Right lobe of liver (tissue), 6 donors: Measurements from ENCODE around the gene ERICH2. TPM values are rescaled to one million over a fixed set of nuclear protein-coding genes. Genes with fewer than 3 reads are reported as not detected.

Experiments used
- ATAC-seq, 4 donors: fragments of 200-7000 bp; cut with Tn5 transposase; one replicate each; pipeline ENCODE4 v1.9.1; 2020; ENCODE audit warnings: mild to moderate bottlenecking in 4 of 4, moderate library complexity in 4 of 4
- DNase-seq, 3 donors: peaks; one replicate each; pipeline ENCODE4 v3.0.0-alpha.2; 2020
- H3K27ac ChIP-seq, 3 donors: fragments of 200-600 bp; one replicate each; pipeline ENCODE4 v1.8.0; 2022
- H3K27me3 ChIP-seq, 2 donors: fragments of 200-600 bp; one replicate each; pipeline ENCODE4 v1.8.0; 2022
- H3K36me3 ChIP-seq, 4 donors: fragments of 200-600 bp; sonication (generic) in 1 of 4; one replicate each; pipeline versions ENCODE4 v1.5.1 to v1.8.0; 2017 to 2022; ENCODE audit warnings: control low read depth in 1 of 4
- H3K4me1 ChIP-seq, 4 donors: fragments of 200-600 bp; sonication (generic) in 1 of 4; one replicate each; pipeline versions ENCODE4 v1.5.1 to v1.8.0; 2017 to 2022; ENCODE audit warnings: control low read depth in 1 of 4
- H3K4me3 ChIP-seq, 3 donors: fragments of 200-600 bp; one replicate each; pipeline ENCODE4 v1.8.0; 2022
- H3K9me3 ChIP-seq, 4 donors: fragments of 200-600 bp; sonication (generic) in 1 of 4; one replicate each; pipeline versions ENCODE4 v1.5.1 to v1.8.0; 2017 to 2022; ENCODE audit warnings: control low read depth in 1 of 4
- CTCF ChIP-seq, 4 donors: fragments of 200-600 bp in 3 of 4; fragments of 450-650 bp in 1 of 4; IDR thresholded peaks; one replicate each; pipeline versions ENCODE4 v1.5.1 to v1.8.0; 2016 to 2022; ENCODE audit warnings: antibody characterized with exemption in 4 of 4, mild to moderate bottlenecking in 2 of 4
- POLR2A ChIP-seq: fragments of 450-650 bp; IDR thresholded peaks from one replicate; pipeline ENCODE4 v1.6.1; 2017; ENCODE audit warnings: antibody characterized with exemption, mild to moderate bottlenecking
- WGBS: methylation state at CpG from one replicate; pipeline ENCODE4 v1.1.6; 2018; ENCODE audit warnings: low coverage, low lambda C conversion rate; ENCODE audit not compliant: insufficient coverage; ENCODE audit errors: missing lambda C conversion rate; 5-methylcytosine and 5-hydroxymethylcytosine counted together
- intact Hi-C, 2 donors: fragments of 100-400 bp; cut with DNase I; formaldehyde crosslinking; loops; one replicate each; pipeline versions ENCODE4 v1.11.2 to v1.14.1; 2022
- total RNA-seq, 6 experiments: library from RNA; depleted of rRNA in 2 of 6; stranded (reverse); fragments of >200 nt in 2 of 6; fragmentation: NEBNext Ultra II Directional in 3 of 6; extraction: Animal tissue kit (Norgen Biotek cat#: 25700) in 3 of 6; gene quantifications; one replicate each; pipeline versions ENCODE4 v1.1.0 to v1.2.4, GENCODE V29; 2016 to 2023
- donor health status: DM: no; HTN: yes; CAD: no.
- donor health status: DM: no; HTN: no; CAD: no.
- donor health status: DM: no; HTN: no; CAD: no.
- donor health status: DM: no; HTN: yes; CAD: no.
- donor health status: DM: no; HTN: yes; CAD: no.

The ERICH2 gene
- total RNA-seq, 6 experiments from 2014 or later: 0.53 to 1.2 (median 1.1) TPM; not detected in 3

DNA sequence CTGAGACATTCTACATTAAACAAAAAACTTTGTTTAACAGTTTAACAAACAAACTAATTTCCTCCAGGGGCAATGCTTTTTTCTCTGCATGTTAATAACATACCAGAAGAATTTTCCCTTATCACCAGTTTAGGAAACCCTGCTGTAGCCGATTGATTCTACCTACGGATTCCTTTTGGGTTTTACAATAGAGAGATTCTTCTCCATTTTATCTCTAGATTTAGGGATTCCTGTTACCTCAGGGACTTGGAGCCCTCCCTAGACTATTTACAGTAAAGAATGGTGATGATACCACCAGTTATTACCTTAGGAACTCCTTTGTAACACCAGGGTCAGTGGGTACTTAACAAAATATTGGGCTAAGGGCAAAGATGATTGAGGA lies 5.3 kb upstream of the ERICH2 start:
- ATAC-seq (no peak), DNase-seq (no peak)
- Histone ChIP-seq H3K4me1 (peaks cover 0 to 11% (median 0%) of the 10 kb centered on the region in 4 donors), H3K36me3 (no peaks in the 10 kb centered on the region), H3K27ac (no peak overlapping the region), H3K4me3 (no peak overlapping the region), H3K9me3 (no peaks in the 10 kb centered on the region), H3K27me3 (no peaks in the 10 kb centered on the region)
- WGBS: 56% methylated on average over 2 of the region's 2 CpGs
- no peak for TF ChIP-seq POLR2A
- TF ChIP-seq CTCF (IDR thresholded peaks at IDR 0.05): no peak
- intact Hi-C loops: no loop called here

DNA sequence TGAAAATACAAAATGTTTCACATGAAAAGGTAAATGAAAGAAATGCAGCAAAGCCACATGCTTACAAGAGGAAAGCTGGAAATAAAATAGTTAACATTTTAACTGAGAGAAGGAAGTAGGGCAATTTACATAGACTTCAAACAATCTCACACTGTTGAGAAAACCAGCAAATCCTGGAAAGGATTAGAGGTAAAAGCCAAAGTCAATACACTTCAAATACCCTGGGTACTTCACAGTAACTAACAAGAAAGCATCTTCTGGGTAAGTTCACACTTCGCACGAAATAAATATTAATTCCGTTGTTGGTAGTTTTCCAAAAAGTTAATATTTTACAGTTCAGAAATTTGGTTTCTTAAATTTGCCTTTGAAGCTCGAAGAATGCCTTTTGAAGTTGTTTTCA lies 3.5 kb upstream of the ERICH2 start:
- Histone ChIP-seq H3K4me1 (peaks cover 0 to 14% (median 0%) of the 10 kb centered on the region in 4 donors), H3K9me3 (no peaks in the 10 kb centered on the region), H3K36me3 (no peaks in the 10 kb centered on the region), H3K4me3 (no peak overlapping the region), H3K27me3 (no peaks in the 10 kb centered on the region), H3K27ac (no peak overlapping the region)
- TF ChIP-seq POLR2A: no peak
- TF ChIP-seq CTCF (IDR thresholded peaks at IDR 0.05): no peak
- DNase-seq (no peak), ATAC-seq (no peak)
- WGBS: 26% methylated on average over 4 of the region's 4 CpGs
- intact Hi-C loops: no loop called here

DNA sequence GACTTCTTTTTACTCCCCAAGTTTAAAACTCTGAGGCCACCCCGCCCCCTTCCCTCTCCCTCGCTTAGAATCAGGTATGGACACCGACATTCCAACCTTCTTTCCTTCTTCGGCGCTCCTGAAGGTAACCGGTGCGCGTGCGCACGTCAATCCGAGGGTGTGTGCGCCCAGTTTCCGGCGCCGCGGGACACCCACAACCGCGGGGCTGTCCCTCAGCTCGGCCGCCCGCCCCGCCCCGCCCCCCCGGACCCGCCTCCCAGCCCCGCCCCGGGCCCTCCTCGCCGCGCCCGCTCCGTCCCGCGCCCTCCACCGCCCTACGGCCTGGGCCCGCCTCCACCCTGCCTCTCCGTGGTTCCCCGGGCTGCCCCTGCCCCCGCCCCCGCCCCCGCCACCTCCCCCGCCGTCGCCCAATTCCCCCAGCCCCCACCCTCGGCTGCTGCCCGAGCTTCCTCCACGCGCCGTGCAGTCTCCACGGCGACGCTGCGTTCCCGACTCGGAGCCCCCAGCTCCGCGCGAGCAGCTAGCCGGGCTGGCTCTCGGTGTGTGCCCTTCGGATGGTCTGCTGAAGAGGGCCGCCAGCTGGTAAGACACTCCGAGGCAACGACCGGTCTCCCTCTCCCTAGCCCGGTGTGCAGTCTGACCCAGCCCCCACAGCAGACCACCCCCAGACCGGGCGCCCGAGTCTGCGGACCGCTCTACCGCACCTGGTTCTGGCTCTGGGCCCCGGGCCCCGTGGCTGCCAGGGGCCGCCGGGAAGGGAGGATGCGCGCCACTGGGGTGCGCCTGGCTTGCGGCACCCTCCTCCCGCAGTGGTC lies 635 bp downstream of the ERICH2 start:
- peak; percentile 94 to 99 (median 96) for ATAC-seq
- TF ChIP-seq CTCF (IDR thresholded peaks at IDR 0.05) (no peak), POLR2A (peak; percentile 27)
- no peaks in the 10 kb centered on the region for H3K36me3 ChIP-seq
- peaks cover 0 to 4% (median 0%) of the 10 kb centered on the region in 4 donors for H3K4me1 ChIP-seq
- intact Hi-C loops: no loop called here
- peak overlapping the region in 2 of 3 donors; percentile 30 to 59 for H3K27ac ChIP-seq
- DNase-seq: peak; percentile 90 to 91 (median 90)
- H3K9me3 ChIP-seq: no peaks in the 10 kb centered on the region
- H3K4me3 ChIP-seq: peak overlapping the region; percentile 45 to 69 (median 61)
- H3K27me3 ChIP-seq: no peaks in the 10 kb centered on the region
- WGBS: under 1% methylated on average over 35 of the region's 82 CpGs

DNA sequence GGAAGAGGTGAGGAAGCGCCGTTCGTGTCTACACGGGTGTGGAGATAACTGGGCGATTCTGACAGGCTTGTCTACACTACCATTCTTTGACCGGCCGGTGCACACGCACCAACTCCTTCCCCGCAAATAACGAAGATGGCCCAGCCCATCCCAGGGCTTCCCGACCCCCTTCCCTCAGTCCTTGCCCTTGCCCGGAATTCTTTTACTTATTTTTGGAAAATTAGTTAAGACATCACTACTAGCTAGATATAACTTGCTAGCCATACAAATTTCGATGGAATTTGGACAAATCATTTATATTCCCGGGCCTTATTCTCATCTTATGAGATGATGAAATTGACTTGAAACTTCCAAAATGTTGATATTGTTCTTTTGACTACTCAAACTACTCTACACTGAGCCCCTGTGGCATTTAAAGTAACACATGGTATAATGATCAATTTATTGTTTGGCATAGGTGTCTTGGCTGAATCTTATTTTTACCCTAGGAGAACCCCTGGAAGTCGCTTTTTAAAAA lies 1.3 kb downstream of the ERICH2 start:
- Histone ChIP-seq H3K9me3 (no peaks in the 10 kb centered on the region), H3K27ac (peak overlapping the region in 1 of 3 donors; percentile 20), H3K4me3 (peak overlapping the region; percentile 45 to 69 (median 61)), H3K36me3 (no peaks in the 10 kb centered on the region), H3K27me3 (no peaks in the 10 kb centered on the region), H3K4me1 (peaks cover 0 to 4% (median 0%) of the 10 kb centered on the region in 4 donors)
- DNase-seq (no peak), ATAC-seq (no peak)
- intact Hi-C loops: no loop called here
- TF ChIP-seq CTCF (IDR thresholded peaks at IDR 0.05) (no peak), POLR2A (no peak)
- 13% methylated on average over 14 of the region's 15 CpGs for WGBS
